GM13977 (cell line): Measurements from ENCODE around the gene PPARGC1A.

Experiments used
- DNase-seq: peaks from one replicate; pipeline ENCODE4 v3.0.0; 2012; ENCODE audit warnings: low spot score
- in situ Hi-C: fragments of 300-500 bp; cut with MboI; formaldehyde crosslinking; loops from one replicate; pipeline ENCODE4 v1.12.0; 2022; ENCODE audit warnings: low sequenced_read_pairs, low pct_unique_long_range_greater_than_20kb, mixed read lengths, inconsistent platforms; ENCODE audit not compliant: unreplicated experiment
- TF ChIP-seq, protein P1 (sequence below): IDR thresholded peaks from 2 replicates; pipeline ENCODE4 v1.5.1; 2012; ENCODE audit warnings: mild to moderate bottlenecking, control low read depth; ENCODE audit not compliant: insufficient read depth; ENCODE audit errors: extremely low read depth, missing control alignments

The PPARGC1A gene

DNA sequence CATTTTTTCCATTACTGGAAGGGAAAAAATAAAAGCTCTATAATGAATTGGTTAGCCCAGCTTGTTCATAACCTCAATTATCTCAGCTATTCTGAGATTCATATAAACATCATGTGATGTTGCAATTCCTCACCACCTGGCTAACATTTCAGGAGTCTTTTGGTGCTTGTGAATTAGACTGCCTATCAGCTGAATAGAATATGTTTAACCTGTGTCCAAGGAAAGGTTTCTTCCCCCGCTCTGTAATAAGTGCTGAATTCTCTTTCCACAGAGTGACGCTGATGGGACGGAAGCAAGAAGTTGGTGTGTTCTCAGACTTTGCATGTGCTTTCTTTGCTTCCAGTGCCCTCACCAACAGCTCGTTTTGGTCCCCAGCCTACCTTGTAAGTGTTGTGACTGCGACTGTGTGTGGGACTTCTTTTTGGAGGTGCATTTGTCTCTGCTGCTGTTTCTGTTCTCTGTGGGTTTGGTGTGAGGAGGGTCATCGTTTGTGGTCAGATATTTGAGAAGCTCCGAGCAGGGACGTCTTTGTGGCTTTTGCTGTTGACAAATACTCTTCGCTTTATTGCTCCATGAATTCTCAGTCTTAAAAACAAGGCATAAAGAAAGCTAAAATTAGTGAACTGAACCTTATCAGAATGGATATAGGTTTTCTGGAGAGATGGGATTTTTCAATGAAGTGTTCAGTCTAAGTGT lies 61.7 kb downstream of the PPARGC1A start:
- TF ChIP-seq, protein P1, sequence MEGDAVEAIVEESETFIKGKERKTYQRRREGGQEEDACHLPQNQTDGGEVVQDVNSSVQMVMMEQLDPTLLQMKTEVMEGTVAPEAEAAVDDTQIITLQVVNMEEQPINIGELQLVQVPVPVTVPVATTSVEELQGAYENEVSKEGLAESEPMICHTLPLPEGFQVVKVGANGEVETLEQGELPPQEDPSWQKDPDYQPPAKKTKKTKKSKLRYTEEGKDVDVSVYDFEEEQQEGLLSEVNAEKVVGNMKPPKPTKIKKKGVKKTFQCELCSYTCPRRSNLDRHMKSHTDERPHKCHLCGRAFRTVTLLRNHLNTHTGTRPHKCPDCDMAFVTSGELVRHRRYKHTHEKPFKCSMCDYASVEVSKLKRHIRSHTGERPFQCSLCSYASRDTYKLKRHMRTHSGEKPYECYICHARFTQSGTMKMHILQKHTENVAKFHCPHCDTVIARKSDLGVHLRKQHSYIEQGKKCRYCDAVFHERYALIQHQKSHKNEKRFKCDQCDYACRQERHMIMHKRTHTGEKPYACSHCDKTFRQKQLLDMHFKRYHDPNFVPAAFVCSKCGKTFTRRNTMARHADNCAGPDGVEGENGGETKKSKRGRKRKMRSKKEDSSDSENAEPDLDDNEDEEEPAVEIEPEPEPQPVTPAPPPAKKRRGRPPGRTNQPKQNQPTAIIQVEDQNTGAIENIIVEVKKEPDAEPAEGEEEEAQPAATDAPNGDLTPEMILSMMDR, result no peak
- in situ Hi-C loops, result no loop called here
- DNase-seq, result no peak

GRCh38 chr4:23822181-23822580 lies 67.7 kb downstream of the PPARGC1A start:
- in situ Hi-C loops, result no loop called here
- no peak for DNase-seq
- TF ChIP-seq, protein P1, result no peak

GRCh38 chr4:23819041-23819511 lies 70.8 kb downstream of the PPARGC1A start:
- in situ Hi-C loops, result no loop called here
- DNase-seq, result no peak
- TF ChIP-seq, protein P1, result no peak

- TF ChIP-seq, protein P1, result no peak
- DNase-seq, result no peak
- in situ Hi-C loops, result no loop called here
Measured at GRCh38 chr4:23818097-23818885, 71.6 kb downstream of the PPARGC1A start.

DNA sequence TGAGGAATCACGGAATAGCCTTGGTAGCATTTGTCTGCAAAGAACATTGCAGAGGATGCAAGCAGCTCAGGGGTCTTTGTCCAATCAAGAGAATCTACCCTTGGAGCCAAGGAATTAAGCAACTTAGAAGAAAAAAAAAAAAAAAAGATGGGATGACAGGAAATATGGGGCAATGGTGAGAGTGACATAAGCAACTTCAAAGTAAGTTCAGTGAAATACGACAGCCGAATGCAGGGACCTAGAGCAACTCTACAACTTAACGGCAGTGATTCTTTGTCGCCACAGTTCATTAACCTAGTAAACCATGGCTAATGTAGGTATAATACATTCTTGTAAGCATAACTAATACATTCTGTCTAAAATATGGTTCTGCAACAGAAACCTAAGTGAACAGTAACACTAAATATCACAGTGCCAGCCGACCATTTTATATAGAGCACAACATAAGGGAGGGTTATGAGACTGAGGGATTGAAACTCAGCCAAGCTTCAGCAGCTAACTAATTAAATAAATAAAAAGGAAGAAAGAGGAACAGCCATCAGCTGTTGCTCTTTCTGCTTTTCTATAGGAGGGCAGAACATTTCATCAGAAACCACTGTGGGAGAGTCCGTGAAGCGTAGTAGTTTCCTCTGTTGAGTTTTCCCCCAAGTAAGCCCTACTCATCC lies 74.7 kb downstream of the PPARGC1A start:
- no peak for DNase-seq
- in situ Hi-C loops, result no loop called here

GRCh38 chr4:23814587-23814986 lies 75.3 kb downstream of the PPARGC1A start:
- no peak for DNase-seq
- in situ Hi-C loops, result no loop called here
- TF ChIP-seq, protein P1, result no peak

More for the DNA sequence above, 74.7 kb downstream of the PPARGC1A start:
- TF ChIP-seq, protein P1, result no peak
